GM06990 (cell line): ENCODE measurements around the gene GP9.
A peak's percentile ranks its signal among the peaks of the same experiment; 100 is the strongest.

Experiments used
- DNase-seq: peaks from one replicate; pipeline ENCODE4 v3.0.0-alpha.2; 2011; ENCODE audit not compliant: insufficient read length; ENCODE audit errors: extremely low read depth
- H3K27me3 ChIP-seq: replicated peaks from 2 replicates; pipeline ENCODE4 v1.6.0; 2011; ENCODE audit warnings: low read length; ENCODE audit not compliant: control insufficient read depth, insufficient read depth
- H3K36me3 ChIP-seq: 2 replicates; pipeline ENCODE4 v1.5.1; 2011; ENCODE audit warnings: low read length; ENCODE audit not compliant: control insufficient read depth, insufficient read depth
- H3K4me3 ChIP-seq: replicated peaks from 2 replicates; pipeline ENCODE4 v1.5.1; 2011; ENCODE audit warnings: low read depth, mild to moderate bottlenecking, control low read depth, low read length
- CTCF ChIP-seq: IDR thresholded peaks from 2 replicates; pipeline ENCODE4 v1.5.1; 2011; ENCODE audit warnings: low read length, control low read depth, mild to moderate bottlenecking, inconsistent platforms; ENCODE audit not compliant: insufficient read depth, poor library complexity, severe bottlenecking

The GP9 gene

GRCh38 chr3:129047553-129047839 lies 13.1 kb upstream of the GP9 start:
- no peaks in the 10 kb centered on the region for H3K36me3 ChIP-seq
- DNase-seq, result no peak
- no peak for TF ChIP-seq CTCF
- no peaks in the 10 kb centered on the region; the same call in 1 of the 2 replicates for H3K27me3 ChIP-seq
- no peak overlapping the region for H3K4me3 ChIP-seq

- DNase-seq, result no peak
Observed at GRCh38 chr3:129050556-129051295, 9.9 kb upstream of the GP9 start.

GRCh38 chr3:129051871-129052340 lies 8.7 kb upstream of the GP9 start:
- no peak for DNase-seq
- Histone ChIP-seq H3K36me3 (no peaks in the 10 kb centered on the region), H3K4me3 (no peak overlapping the region), H3K27me3 (no peaks in the 10 kb centered on the region)
- TF ChIP-seq CTCF, result no peak

More at GRCh38 chr3:129050556-129051295, 9.9 kb upstream of the GP9 start:
- TF ChIP-seq CTCF, result no peak
- no peaks in the 10 kb centered on the region; the same call in 1 of the 2 replicates for H3K27me3 ChIP-seq
- no peaks in the 10 kb centered on the region for H3K36me3 ChIP-seq
- no peak overlapping the region for H3K4me3 ChIP-seq

- Histone ChIP-seq H3K27me3 (no peaks in the 10 kb centered on the region), H3K4me3 (no peak overlapping the region), H3K36me3 (no peaks in the 10 kb centered on the region)
- DNase-seq, result no peak
- TF ChIP-seq CTCF, result peak; percentile 2
Observed at GRCh38 chr3:129052675-129053074, 7.9 kb upstream of the GP9 start.

GRCh38 chr3:129054605-129055104 lies 5.9 kb upstream of the GP9 start:
- no peak for DNase-seq
- H3K36me3 ChIP-seq, result no peaks in the 10 kb centered on the region
- TF ChIP-seq CTCF, result no peak
- H3K4me3 ChIP-seq, result no peak overlapping the region
- no peaks in the 10 kb centered on the region for H3K27me3 ChIP-seq
